ENCODE measurements around the gene MPPED1. TPM values are rescaled to one million over a fixed set of nuclear protein-coding genes. Genes with fewer than 3 reads are reported as not detected.

The MPPED1 gene
- total and polyA plus RNA-seq, 2 of the 13 experiments (the other 11 are each of a cell fraction or from before 2014, with no cell fraction given) = 0.77 TPM; not detected in 1

DNA sequence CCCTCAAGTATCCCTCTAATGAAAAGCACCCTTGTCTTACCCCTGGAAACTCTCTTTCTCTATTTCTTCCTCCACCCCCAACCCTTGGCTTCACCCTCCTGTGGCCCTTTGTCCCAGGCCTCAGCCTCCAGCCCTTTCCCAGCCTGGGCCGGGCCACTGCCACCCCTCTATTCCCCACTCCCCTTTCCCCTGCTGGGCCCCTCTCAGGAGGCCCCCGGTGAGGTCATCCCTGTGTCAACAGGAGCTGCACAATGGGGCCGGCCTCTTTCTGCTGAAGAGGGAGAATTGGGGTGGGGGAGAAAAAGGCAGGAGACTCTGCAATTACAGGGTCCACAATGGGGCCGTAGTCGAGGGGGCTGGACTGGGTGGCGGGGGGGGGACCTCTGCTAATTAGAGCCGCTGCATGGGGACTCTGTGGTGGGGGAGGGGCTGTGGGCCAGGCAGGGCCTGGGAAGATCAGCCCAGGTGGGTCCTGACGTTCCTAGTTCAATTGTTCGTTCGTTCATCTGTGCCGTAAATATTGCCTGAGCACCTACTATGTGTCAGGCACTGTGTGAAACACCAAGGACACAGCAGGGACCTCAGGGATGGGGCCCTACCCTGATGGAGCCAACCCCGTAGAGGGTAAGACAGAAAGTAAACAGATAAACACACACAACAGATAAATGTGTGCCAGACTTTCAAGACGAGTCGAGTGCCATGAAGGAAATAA lies 18.5 kb upstream of the MPPED1 start (continued):
- TF ChIP-seq PATZ1 (CRISPR knock-in tag; IDR thresholded peaks at IDR 0.05) (peak; percentile 98), ZNF260 (CRISPR knock-in tag; IDR thresholded peaks at IDR 0.05; ENCODE audit: borderline replicate concordance, low read depth) (no peak), HES4 (CRISPR knock-in tag; IDR thresholded peaks at IDR 0.05; ENCODE audit: borderline replicate concordance) (no peak), ZC3H4 (CRISPR knock-in tag; IDR thresholded peaks at IDR 0.05; ENCODE audit: borderline replicate concordance) (no peak), ZNF136 (CRISPR knock-in tag; IDR thresholded peaks at IDR 0.05; ENCODE audit: low read depth) (no peak), ZNF790 (CRISPR knock-in tag; IDR thresholded peaks at IDR 0.05; ENCODE audit: borderline replicate concordance) (no peak), FOXO4 (CRISPR knock-in tag; conservative IDR thresholded peaks at IDR 0.05) (no peak), NR2C2 (CRISPR knock-in tag; IDR thresholded peaks at IDR 0.05; ENCODE audit: borderline replicate concordance) (peak; percentile 49; the same call in 1 of the 2 replicates), SIX4 (CRISPR knock-in tag; IDR thresholded peaks at IDR 0.05) (0 out of 2 replicates have a peak, but pooled peaks have one; percentile 39), EP300 (IDR thresholded peaks at IDR 0.05; ENCODE audit: low read depth in 2 of 2, low read length in 2 of 2) (peak; percentile 19 to 80; a peak in 2 of 4 replicates), EP300 (CRISPR knock-in tag; IDR thresholded peaks at IDR 0.05; ENCODE audit: borderline replicate concordance) (peak; percentile 64; the same call in 1 of the 2 replicates), HCFC1 (IDR thresholded peaks at IDR 0.05; ENCODE audit: low read depth, low read length) (no peak), ISL2 (CRISPR knock-in tag; IDR thresholded peaks at IDR 0.05) (no peak), FOXK1 (CRISPR knock-in tag; IDR thresholded peaks at IDR 0.05; ENCODE audit: borderline replicate concordance, low read depth) (peak; percentile 56; the same call in 1 of the 2 replicates), ZNF777 (CRISPR knock-in tag; IDR thresholded peaks at IDR 0.05) (no peak), KDM2A (CRISPR knock-in tag; IDR thresholded peaks at IDR 0.05; ENCODE audit: borderline replicate concordance, low read depth) (peak; percentile 18; the same call in 1 of the 2 replicates), KDM5B (CRISPR knock-in tag; IDR thresholded peaks at IDR 0.05; ENCODE audit: borderline replicate concordance) (no peak), ZNF281 (CRISPR knock-in tag; IDR thresholded peaks at IDR 0.05; ENCODE audit: borderline replicate concordance) (peak; percentile 62; the same call in 1 of the 2 replicates), ZFX (CRISPR knock-in tag; IDR thresholded peaks at IDR 0.05; ENCODE audit: low read depth) (peak; percentile 76)
- TF ChIP-seq, protein P1, sequence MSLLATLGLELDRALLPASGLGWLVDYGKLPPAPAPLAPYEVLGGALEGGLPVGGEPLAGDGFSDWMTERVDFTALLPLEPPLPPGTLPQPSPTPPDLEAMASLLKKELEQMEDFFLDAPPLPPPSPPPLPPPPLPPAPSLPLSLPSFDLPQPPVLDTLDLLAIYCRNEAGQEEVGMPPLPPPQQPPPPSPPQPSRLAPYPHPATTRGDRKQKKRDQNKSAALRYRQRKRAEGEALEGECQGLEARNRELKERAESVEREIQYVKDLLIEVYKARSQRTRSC (CRISPR knock-in tag; IDR thresholded peaks at IDR 0.05; ENCODE audit: low read depth) = no peak
- TF ChIP-seq, protein P2, sequence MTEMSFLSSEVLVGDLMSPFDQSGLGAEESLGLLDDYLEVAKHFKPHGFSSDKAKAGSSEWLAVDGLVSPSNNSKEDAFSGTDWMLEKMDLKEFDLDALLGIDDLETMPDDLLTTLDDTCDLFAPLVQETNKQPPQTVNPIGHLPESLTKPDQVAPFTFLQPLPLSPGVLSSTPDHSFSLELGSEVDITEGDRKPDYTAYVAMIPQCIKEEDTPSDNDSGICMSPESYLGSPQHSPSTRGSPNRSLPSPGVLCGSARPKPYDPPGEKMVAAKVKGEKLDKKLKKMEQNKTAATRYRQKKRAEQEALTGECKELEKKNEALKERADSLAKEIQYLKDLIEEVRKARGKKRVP (CRISPR knock-in tag; IDR thresholded peaks at IDR 0.05) = peak in 1 of 2 experiments; percentile 33; a peak in 1 of 4 replicates
